A549 (cell line): ENCODE results near the gene FARP2. TPM values are rescaled to one million over a fixed set of nuclear protein-coding genes. Genes with fewer than 3 reads are reported as not detected.

Experiments used
- polyA plus RNA-seq, 4 experiments: library from polyadenylated mRNA; depleted of rRNA in 3 of 4; stranded (reverse); fragments of >200 nt; fragmentation: RNase III in 1 of 4; extraction: RNeasy Plus Mini Kit Qiagen cat#74134 plus additional on column Dnase treatment in 1 of 4; gene quantifications; 2 replicates in 3 of 4; 3 replicates in 1 of 4; pipeline ENCODE4 v1.2.3, GENCODE V29; 2011 to 2017
- small RNA-seq, 6 experiments: library from RNA; depleted of rRNA; stranded (forward); fragments of <200 nt; gene quantifications; one replicate each; pipeline ENCODE3, GENCODE V24; 2012

The FARP2 gene
- polyA plus RNA-seq, 2 of the 4 experiments (the other 2 are of a cell fraction): 17.0 to 29.1 TPM

Small RNA genes lying within 50 kb of the gene (small RNA-seq; reads per million reads assigned to genes)
- 0 reads per million in 6 experiments for gene MIR3133

Other genes starting within 250 kb of the FARP2 start
- 7.4 and 10.3 TPM in 2 replicates for gene PASK, start 206.8 kb upstream of the FARP2 start, polyA plus RNA-seq (2011; rRNA removed)
- gene PASK, start 206.8 kb upstream of the FARP2 start, polyA plus RNA-seq (2017; fragmentation: RNase III; extraction: RNeasy Plus Mini Kit Qiagen cat#74134 plus additional on column Dnase treatment): 11.7 to 12.4 TPM (median 12.2 TPM) in 3 replicates
- gene PPP1R7, start 205.8 kb upstream of the FARP2 start, polyA plus RNA-seq (2011; rRNA removed): 50.0 and 76.4 TPM in 2 replicates
- 124 to 136 TPM (median 129 TPM) in 3 replicates for gene PPP1R7, start 205.8 kb upstream of the FARP2 start, polyA plus RNA-seq (2017; fragmentation: RNase III; extraction: RNeasy Plus Mini Kit Qiagen cat#74134 plus additional on column Dnase treatment)
- 0.92 and 1.3 TPM in 2 replicates for gene ANO7, start 167.6 kb upstream of the FARP2 start, polyA plus RNA-seq (2011; rRNA removed)
- gene ANO7, start 167.6 kb upstream of the FARP2 start, polyA plus RNA-seq (2017; fragmentation: RNase III; extraction: RNeasy Plus Mini Kit Qiagen cat#74134 plus additional on column Dnase treatment): 2.0 to 3.0 TPM (median 2.7 TPM) in 3 replicates
- gene HDLBP, start 40.6 kb upstream of the FARP2 start, polyA plus RNA-seq (2011; rRNA removed): 292 and 330 TPM in 2 replicates
- gene HDLBP, start 40.6 kb upstream of the FARP2 start, polyA plus RNA-seq (2017; fragmentation: RNase III; extraction: RNeasy Plus Mini Kit Qiagen cat#74134 plus additional on column Dnase treatment): 237 to 256 TPM (median 248 TPM) in 3 replicates
- 660 and 762 TPM in 2 replicates for gene SEPTIN2, start 40.4 kb upstream of the FARP2 start, polyA plus RNA-seq (2011; rRNA removed)
- gene SEPTIN2, start 40.4 kb upstream of the FARP2 start, polyA plus RNA-seq (2017; fragmentation: RNase III; extraction: RNeasy Plus Mini Kit Qiagen cat#74134 plus additional on column Dnase treatment): 341 to 359 TPM (median 358 TPM) in 3 replicates
- gene STK25, start 152.3 kb downstream of the FARP2 start, polyA plus RNA-seq (2011; rRNA removed): 138 and 185 TPM in 2 replicates
- gene STK25, start 152.3 kb downstream of the FARP2 start, polyA plus RNA-seq (2017; fragmentation: RNase III; extraction: RNeasy Plus Mini Kit Qiagen cat#74134 plus additional on column Dnase treatment): 91.5 to 108 TPM (median 101 TPM) in 3 replicates
- gene BOK, start 202.5 kb downstream of the FARP2 start, polyA plus RNA-seq (2011; rRNA removed): 5.0 and 5.5 TPM in 2 replicates
- 12.0 to 13.0 TPM (median 12.6 TPM) in 3 replicates for gene BOK, start 202.5 kb downstream of the FARP2 start, polyA plus RNA-seq (2017; fragmentation: RNase III; extraction: RNeasy Plus Mini Kit Qiagen cat#74134 plus additional on column Dnase treatment)